ENCODE results near the gene ATP5PD. TPM values are rescaled to one million over a fixed set of nuclear protein-coding genes. Genes with fewer than 3 reads are reported as not detected.

The ATP5PD gene
- total and polyA plus RNA-seq, 2 of the 13 experiments (the other 11 are each of a cell fraction or from before 2014, with no cell fraction given) = 158 to 428 TPM

- TF ChIP-seq ZNF281 (CRISPR knock-in tag; IDR thresholded peaks at IDR 0.05; ENCODE audit: borderline replicate concordance) (no peak), KAT7 (CRISPR knock-in tag; IDR thresholded peaks at IDR 0.05; ENCODE audit: borderline replicate concordance) (no peak), ZNF775 (CRISPR knock-in tag; IDR thresholded peaks at IDR 0.05; ENCODE audit: borderline replicate concordance) (no peak), PCBP1 (IDR thresholded peaks at IDR 0.05; ENCODE audit: borderline replicate concordance, low read depth, low read length) (no peak; the same call in 1 of the 2 replicates), REPIN1 (CRISPR knock-in tag; IDR thresholded peaks at IDR 0.05; ENCODE audit: borderline replicate concordance, low read depth) (no peak), SNRNP70 (IDR thresholded peaks at IDR 0.05; ENCODE audit: low read depth, low read length) (no peak), ZKSCAN8 (CRISPR knock-in tag; IDR thresholded peaks at IDR 0.05; ENCODE audit: borderline replicate concordance) (no peak), ZNF333 (CRISPR knock-in tag; IDR thresholded peaks at IDR 0.05; ENCODE audit: borderline replicate concordance) (no peak; the same call in 1 of the 2 replicates), ARID4A (CRISPR knock-in tag; IDR thresholded peaks at IDR 0.05; ENCODE audit: borderline replicate concordance) (no peak; the same call in 1 of the 2 replicates), KDM3A (CRISPR knock-in tag; IDR thresholded peaks at IDR 0.05; ENCODE audit: low read depth) (no peak), CEBPG (CRISPR knock-in tag; IDR thresholded peaks at IDR 0.05) (peak; percentile 73), IRX3 (CRISPR knock-in tag; IDR thresholded peaks at IDR 0.05; ENCODE audit: borderline replicate concordance, low read depth) (0 out of 2 replicates have a peak, but pooled peaks have one; percentile 36), TRAFD1 (CRISPR knock-in tag; IDR thresholded peaks at IDR 0.05; ENCODE audit: borderline replicate concordance) (no peak), ZNF567 (CRISPR knock-in tag; IDR thresholded peaks at IDR 0.05; ENCODE audit: borderline replicate concordance) (no peak), ETV6 (CRISPR knock-in tag; conservative IDR thresholded peaks at IDR 0.05) (no peak), SALL2 (CRISPR knock-in tag; IDR thresholded peaks at IDR 0.05) (peak; percentile 42; the same call in 1 of the 2 replicates), ZNF883 (CRISPR knock-in tag; IDR thresholded peaks at IDR 0.05; ENCODE audit: not compliant biosample characterization) (no peak), MAFK (conservative IDR thresholded peaks at IDR 0.05 in 1 of 2, IDR thresholded peaks at IDR 0.05 in 1 of 2; ENCODE audit: low read length in 2 of 2) (no peak), ZNF235 (CRISPR knock-in tag; IDR thresholded peaks at IDR 0.05; ENCODE audit: borderline replicate concordance) (no peak), ZNF644 (CRISPR knock-in tag; IDR thresholded peaks at IDR 0.05; ENCODE audit: low read depth) (no peak)
Observed at GRCh38 chr17:75087558-75088453, 41.0 kb upstream of the ATP5PD start, which contains the start of gene SLC16A5 (continued).
